GM23248 (cell line): ENCODE measurements around the gene MVD. TPM values are rescaled to one million over a fixed set of nuclear protein-coding genes. Genes with fewer than 3 reads are reported as not detected.

Source experiments
- DNase-seq: peaks from one replicate; pipeline ENCODE4 v3.0.0-alpha.2; 2015
- H2AFZ ChIP-seq: fragments of 200-600 bp; sonication (generic); 2 replicates; pipeline ENCODE4 v1.6.1; 2016; ENCODE audit warnings: antibody characterized with exemption
- H3F3A ChIP-seq: fragments of 200-600 bp; sonication (generic); 2 replicates; pipeline ENCODE4 v1.6.1; 2016; ENCODE audit warnings: mild to moderate bottlenecking, antibody characterized with exemption, mixed run types; ENCODE audit not compliant: insufficient read depth
- H3K27ac ChIP-seq: fragments of 200-600 bp; sonication (generic); 2 replicates; pipeline ENCODE4 v1.5.1; 2016; ENCODE audit warnings: mild to moderate bottlenecking
- H3K27me3 ChIP-seq: fragments of 200-600 bp; sonication (generic); replicated peaks from 2 replicates; pipeline ENCODE4 v1.6.1; 2016; ENCODE audit warnings: mild to moderate bottlenecking; ENCODE audit not compliant: insufficient read depth
- H3K36me3 ChIP-seq: fragments of 200-600 bp; sonication (generic); 2 replicates; pipeline ENCODE4 v1.6.1; 2016; ENCODE audit warnings: low read depth, mild to moderate bottlenecking
- H3K4me1 ChIP-seq: fragments of 200-600 bp; sonication (generic); 2 replicates; pipeline ENCODE4 v1.6.1; 2016; ENCODE audit warnings: mild to moderate bottlenecking; ENCODE audit not compliant: insufficient read depth
- H3K4me2 ChIP-seq: fragments of 200-600 bp; sonication (generic); one replicate; pipeline ENCODE4 v1.6.1; 2016; ENCODE audit warnings: mild to moderate bottlenecking; ENCODE audit not compliant: unreplicated experiment
- H3K4me3 ChIP-seq: fragments of 200-600 bp; sonication (generic); 2 replicates; pipeline ENCODE4 v1.5.1; 2016; ENCODE audit warnings: mild to moderate bottlenecking
- H3K79me2 ChIP-seq: fragments of 200-600 bp; sonication (generic); 2 replicates; pipeline ENCODE4 v1.6.1; 2016; ENCODE audit warnings: mild to moderate bottlenecking; ENCODE audit not compliant: insufficient read depth
- H3K9ac ChIP-seq: fragments of 200-600 bp; sonication (generic); 2 replicates; pipeline ENCODE4 v1.6.1; 2016; ENCODE audit warnings: mild to moderate bottlenecking
- H3K9me2 ChIP-seq: fragments of 200-600 bp; sonication (generic); 2 replicates; pipeline ENCODE4 v1.6.1; 2016; ENCODE audit warnings: mixed run types, mild to moderate bottlenecking, moderate library complexity; ENCODE audit not compliant: insufficient read depth
- H3K9me3 ChIP-seq: fragments of 200-600 bp; sonication (generic); one replicate; pipeline ENCODE4 v1.6.1; 2017; ENCODE audit warnings: low read depth
- H4K20me1 ChIP-seq: fragments of 200-600 bp; sonication (generic); 2 replicates; pipeline ENCODE4 v1.6.0; 2016; ENCODE audit not compliant: insufficient read depth
- EZH2 ChIP-seq: fragments of 200-600 bp; sonication (generic); IDR thresholded peaks from 2 replicates; pipeline ENCODE4 v1.6.1; 2018; ENCODE audit warnings: antibody characterized with exemption, mild to moderate bottlenecking; ENCODE audit not compliant: insufficient read depth, poor library complexity, severe bottlenecking
- EZH2phosphoT487 ChIP-seq: fragments of 200-600 bp; sonication (generic); IDR thresholded peaks from 2 replicates; pipeline ENCODE4 v1.6.1; 2018; ENCODE audit warnings: antibody characterized with exemption, moderate library complexity, mild to moderate bottlenecking, low read depth; ENCODE audit not compliant: insufficient read depth
- WGBS, 2 experiments: methylation state at CpG; one replicate each; pipeline ENCODE4 v1.1.6; 2015 to 2017; ENCODE audit warnings: low lambda C conversion rate in 2 of 2, low coverage in 1 of 2; ENCODE audit errors: missing lambda C conversion rate in 2 of 2; 5-methylcytosine and 5-hydroxymethylcytosine counted together
- in situ Hi-C: fragments of 300-500 bp; cut with MboI; formaldehyde crosslinking; loops from 2 replicates; pipeline ENCODE4 v1.15.0; 2020
- polyA plus RNA-seq: library from polyadenylated mRNA; unstranded; fragments of >200 nt; fragmentation: Nextera tagmentation; extraction: Ambion mirVana; gene quantifications from 2 replicates; pipeline ENCODE4 v1.2.1, GENCODE V29; 2016
- total RNA-seq: library from RNA; depleted of rRNA; stranded (reverse); fragments of >200 nt; shearing (Covaris generic); gene quantifications from 2 replicates; pipeline ENCODE4 v1.2.3, GENCODE V29; 2014

Gene MVD
- total and polyA plus RNA-seq, 2 experiments from 2014 or later, result 25.0 to 27.4 TPM

DNA sequence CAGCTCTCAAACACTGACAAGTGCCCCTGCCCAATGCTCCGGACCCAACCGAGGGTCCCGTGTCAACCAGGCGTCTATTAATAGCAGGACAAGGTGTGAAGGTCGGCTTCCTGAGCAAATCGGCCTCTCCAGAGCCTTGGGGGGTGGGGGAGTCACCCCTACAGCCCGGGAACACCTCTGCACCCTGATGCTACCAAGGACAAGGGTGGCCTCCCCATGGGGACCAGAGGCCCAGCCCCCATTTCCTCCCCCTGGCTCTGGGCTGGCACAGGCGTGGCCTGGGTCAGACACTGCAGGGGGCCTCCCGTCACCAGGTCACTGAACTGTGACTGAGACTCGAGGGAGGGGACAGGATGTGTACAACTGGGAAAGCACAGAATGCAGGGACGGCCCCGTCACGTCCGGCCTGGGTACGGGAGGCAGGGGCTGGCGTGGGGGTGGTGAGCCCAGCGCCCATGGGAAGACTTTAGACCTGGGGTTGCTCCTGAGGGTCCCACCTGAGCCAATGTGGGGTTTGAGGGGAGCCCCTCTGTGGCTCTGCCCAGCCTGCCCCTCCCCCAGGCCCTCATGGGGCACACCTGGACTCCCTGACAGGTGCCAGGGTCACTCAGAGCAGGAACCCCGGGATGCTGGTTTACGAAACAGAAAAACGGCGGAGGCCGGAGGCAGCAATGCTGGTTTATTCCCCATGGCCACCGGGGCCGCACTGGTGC is 11.5 kb downstream of the MVD start:
- Histone ChIP-seq H3K9ac (peak overlapping the region; percentile 78), H4K20me1 (no peaks in the 10 kb centered on the region), H3K27me3 (no peaks in the 10 kb centered on the region), H3K4me2 (peak overlapping the region; percentile 81), H3K4me3 (peak overlapping the region; percentile 83), H3K79me2 (no peaks in the 10 kb centered on the region), H3K27ac (no peak overlapping the region), H3K4me1 (no peaks in the 10 kb centered on the region), H3K36me3 (no peaks in the 10 kb centered on the region), H3F3A (no peaks in the 10 kb centered on the region), H2AFZ (peak overlapping the region; percentile 76), H3K9me3 (no peaks in the 10 kb centered on the region), H3K9me2 (no peaks in the 10 kb centered on the region)
- no peak for DNase-seq
- TF ChIP-seq EZH2phosphoT487 (no peak), EZH2 (no peak)
- in situ Hi-C loops, result no loop called here
- 62 to 64% methylated on average over 19 to 24 of the region's 24 CpGs for WGBS, 2 experiments

DNA sequence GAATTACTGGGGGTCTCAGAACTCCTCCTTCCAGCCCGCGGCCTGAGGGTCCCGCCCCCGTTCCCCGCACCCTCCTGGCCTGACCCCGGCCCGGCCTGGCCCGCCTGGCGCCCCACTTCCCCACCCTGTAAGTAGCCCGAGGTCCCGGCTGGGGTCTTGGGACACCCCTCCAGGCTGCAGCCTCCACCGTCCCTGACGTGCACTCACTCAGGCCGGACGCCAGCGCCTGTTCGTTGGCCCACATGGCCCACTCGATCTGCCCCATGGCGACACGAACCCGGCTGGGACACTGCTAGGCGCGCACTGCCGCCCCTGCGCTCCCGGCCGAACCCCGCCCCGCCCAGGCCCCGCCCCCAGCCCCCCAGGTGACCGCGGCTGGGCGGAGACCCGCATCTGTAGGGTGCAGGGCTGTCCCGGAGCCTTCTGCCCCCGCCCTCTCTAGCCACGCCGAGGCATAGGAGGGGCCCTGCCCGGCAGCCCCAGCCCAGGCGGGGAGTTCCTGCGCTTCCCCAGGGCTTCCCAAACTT is 12.1 kb downstream of the MVD start, which contains the start of gene CYBA:
Gene CYBA (minus strand): TSS at position 305 of the 527 bp plus-strand sequence. CDS start 40 bp downstream, at position 265.
- Histone ChIP-seq H3K79me2 (no peaks in the 10 kb centered on the region), H3F3A (no peaks in the 10 kb centered on the region), H3K9me3 (no peaks in the 10 kb centered on the region), H3K9ac (peak within 1 kb of the TSS; percentile 78), H3K4me2 (peak within 1 kb of the TSS; percentile 81), H3K4me1 (no peaks in the 10 kb centered on the region), H4K20me1 (no peaks in the 10 kb centered on the region), H3K4me3 (peak within 1 kb of the TSS; percentile 83), H3K27me3 (no peaks in the 10 kb centered on the region), H2AFZ (peak within 1 kb of the TSS; percentile 76), H3K27ac (no peak within 1 kb of the TSS), H3K9me2 (no peaks in the 10 kb centered on the region), H3K36me3 (no peaks in the 10 kb centered on the region)
- DNase-seq, result peak; percentile 72
- in situ Hi-C loops, result no loop called here
- TF ChIP-seq EZH2 (no peak), EZH2phosphoT487 (no peak)
- 0 to 2% methylated on average over 9 to 36 of the region's 41 CpGs for WGBS, 2 experiments

DNA sequence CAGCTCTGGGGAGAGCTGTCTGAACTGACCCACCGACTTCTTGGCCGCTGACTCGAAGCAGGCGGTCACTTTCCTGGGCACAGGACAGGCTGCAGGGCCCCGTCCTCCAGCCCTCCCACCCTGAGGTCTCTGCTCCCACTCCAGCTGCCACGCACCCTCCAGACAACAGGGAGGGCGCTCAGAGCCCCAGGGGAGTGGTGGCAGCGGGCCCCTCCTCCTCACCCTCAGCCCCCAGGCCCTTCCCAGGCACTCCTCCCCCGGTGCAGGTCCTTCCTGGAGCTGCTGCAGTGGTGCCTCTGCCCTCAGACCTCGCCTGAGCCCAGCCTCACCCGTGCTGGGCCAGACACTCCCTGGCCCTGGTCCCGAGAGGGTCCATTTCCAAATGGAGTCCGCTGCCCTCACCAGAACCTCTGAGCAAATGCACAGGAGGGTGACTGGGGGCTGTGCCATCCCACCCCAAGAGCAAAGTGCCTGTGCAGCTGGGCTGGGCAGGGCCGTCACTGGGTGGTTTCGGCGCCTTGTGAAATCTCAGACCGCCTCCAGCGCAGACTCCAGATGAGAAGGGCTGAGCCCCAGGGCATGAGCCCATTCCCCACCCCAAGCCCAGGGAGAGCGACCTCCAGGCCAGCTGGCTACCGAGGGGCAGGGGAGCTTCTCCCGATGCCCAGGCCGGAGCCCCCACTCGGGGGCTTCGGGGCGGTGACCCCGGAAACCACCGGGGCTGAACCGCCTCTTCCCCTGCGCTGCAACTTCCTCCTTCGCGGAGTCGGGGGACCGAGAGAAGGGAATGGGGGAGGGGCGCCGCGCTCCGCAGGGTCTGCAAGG is 12.8 kb downstream of the MVD start:
- peak; percentile 67 for DNase-seq
- H2AFZ ChIP-seq, result peak overlapping the region; percentile 76
- no peaks in the 10 kb centered on the region for H3K4me1 ChIP-seq
- no peaks in the 10 kb centered on the region for H4K20me1 ChIP-seq
- 13 to 17% methylated on average over 29 to 35 of the region's 37 CpGs for WGBS, 2 experiments
- H3F3A ChIP-seq, result no peaks in the 10 kb centered on the region
- in situ Hi-C loops, result no loop called here
- H3K36me3 ChIP-seq, result no peaks in the 10 kb centered on the region
- H3K9ac ChIP-seq, result peak overlapping the region; percentile 78
- no peak overlapping the region for H3K27ac ChIP-seq
- H3K79me2 ChIP-seq, result no peaks in the 10 kb centered on the region
- H3K9me3 ChIP-seq, result no peaks in the 10 kb centered on the region
- TF ChIP-seq EZH2, result no peak
- TF ChIP-seq EZH2phosphoT487, result no peak
- peak overlapping the region; percentile 81 for H3K4me2 ChIP-seq
- no peaks in the 10 kb centered on the region for H3K27me3 ChIP-seq
- peak overlapping the region; percentile 83 for H3K4me3 ChIP-seq
- H3K9me2 ChIP-seq, result no peaks in the 10 kb centered on the region

DNA sequence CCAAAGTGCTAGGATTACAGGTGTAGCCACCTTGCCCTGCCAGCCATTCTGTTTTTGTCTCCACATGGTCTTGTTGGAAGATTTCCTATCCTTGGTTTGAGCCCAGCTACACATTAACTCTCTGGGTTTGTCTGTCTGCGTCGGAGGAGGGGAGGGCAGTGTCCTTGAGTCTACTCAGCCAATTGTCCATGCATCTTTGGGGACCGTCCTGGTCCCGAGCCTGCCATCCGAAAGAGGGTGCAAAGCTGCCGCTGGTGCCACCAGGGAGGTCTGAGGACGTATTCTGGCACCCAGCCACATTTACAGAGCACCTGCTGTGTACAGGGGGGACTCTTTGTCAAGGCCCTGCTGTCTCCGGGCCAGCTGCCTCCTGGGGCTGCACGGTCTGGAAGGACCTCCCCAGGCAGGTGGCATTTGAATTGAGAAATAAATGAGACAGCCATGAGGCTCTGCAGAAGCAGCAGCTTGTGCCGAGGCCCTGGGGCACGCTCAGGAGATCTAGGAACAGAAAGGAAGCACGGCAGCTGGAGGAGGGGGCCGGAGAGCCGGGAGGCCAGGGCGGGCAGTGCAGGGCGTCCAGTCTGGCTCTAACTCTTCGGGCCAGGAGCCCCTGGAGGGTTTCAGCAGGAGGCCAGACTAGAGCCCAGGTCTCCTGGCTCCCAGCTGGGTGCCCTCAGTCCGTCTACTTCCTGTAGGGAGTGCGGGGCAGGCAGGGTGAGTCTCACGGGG is 13.5 kb downstream of the MVD start:
- 83 to 87% methylated on average over 14 to 20 of the region's 20 CpGs for WGBS, 2 experiments
- TF ChIP-seq EZH2phosphoT487, result no peak
- no peak for TF ChIP-seq EZH2
- Histone ChIP-seq H3K9ac (no peak overlapping the region), H3K27me3 (no peaks in the 10 kb centered on the region), H3K4me3 (peak overlapping the region; percentile 83), H3K36me3 (no peaks in the 10 kb centered on the region), H2AFZ (no peak overlapping the region), H3K9me2 (no peaks in the 10 kb centered on the region), H4K20me1 (no peaks in the 10 kb centered on the region), H3F3A (no peaks in the 10 kb centered on the region), H3K4me2 (peak overlapping the region; percentile 81), H3K79me2 (no peaks in the 10 kb centered on the region), H3K4me1 (no peaks in the 10 kb centered on the region), H3K27ac (no peak overlapping the region), H3K9me3 (no peaks in the 10 kb centered on the region)
- no peak for DNase-seq
- in situ Hi-C loops, result no loop called here
